Hepatocyte (in vitro differentiated cells): ENCODE measurements around the gene LMTK2.

Source experiments
- CTCF ChIP-seq: fragments of 200-600 bp; sonication (generic); IDR thresholded peaks from 2 replicates; pipeline ENCODE4 v1.5.1; 2016; ENCODE audit warnings: antibody characterized with exemption, mild to moderate bottlenecking; ENCODE audit not compliant: poor library complexity
- EZH2 ChIP-seq: fragments of 200-600 bp; sonication (generic); IDR thresholded peaks from 2 replicates; pipeline ENCODE4 v1.6.1; 2016; ENCODE audit warnings: antibody characterized with exemption, mild to moderate bottlenecking, borderline replicate concordance

DNA sequence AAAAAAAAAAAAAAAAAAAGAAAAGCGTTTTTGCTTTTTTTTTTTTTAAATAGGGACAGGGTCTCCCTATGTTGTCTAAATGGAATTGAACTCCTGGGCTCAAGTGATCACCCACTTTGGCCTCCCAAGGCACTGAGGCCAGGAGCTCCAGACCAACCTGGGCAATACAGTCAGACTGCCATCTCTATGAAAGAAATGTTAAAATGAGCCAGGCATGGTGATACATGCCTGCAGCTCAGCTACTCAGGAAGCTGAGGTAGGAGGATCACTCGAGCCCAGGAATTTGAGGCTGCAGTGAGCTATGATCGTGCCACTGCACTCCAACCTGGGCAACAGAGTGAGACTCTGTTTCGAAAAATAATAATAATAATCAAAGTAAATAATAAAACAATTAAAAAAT is 16.5 kb upstream of the LMTK2 start:
- TF ChIP-seq CTCF (no peak), EZH2 (no peak)
